HCT116 (cell line): Measurements from ENCODE around the gene WNT9A. TPM values are rescaled to one million over a fixed set of nuclear protein-coding genes. Genes with fewer than 3 reads are reported as not detected.

ENCODE experiments used
- ATAC-seq: fragments of 200-7000 bp; cut with Tn5 transposase; 2 replicates; pipeline ENCODE4 v1.9.1; 2020; ENCODE audit warnings: mild to moderate bottlenecking, moderate library complexity
- BruUV-seq: library from RNA; stranded (reverse); fragments of 400-500 nt; replicated peaks from 2 replicates; lab custom pipeline; 2021; lab: Mats Ljungman, UMichigan
- CTCF ChIA-PET: fragments of 300-600 bp; sonication (Branson Sonifier 250); formaldehyde crosslinking; loops from one replicate; lab custom pipeline; 2021; ENCODE audit warnings: antibody characterized with exemption; lab: Charles Lee
- POLR2A ChIA-PET: fragments of 300-600, 350-600 bp; sonication (Branson Sonifier 250); formaldehyde crosslinking; loops from one replicate; lab custom pipeline; 2021; ENCODE audit warnings: antibody characterized with exemption; lab: Charles Lee
- RAD21 ChIA-PET, 2 experiments: fragments of 300-600 bp; sonication (Branson Sonifier 250); formaldehyde crosslinking; loops; one replicate each; lab custom pipeline; 2023; ENCODE audit warnings: low total read pairs in 2 of 2; ENCODE audit not compliant: uncharacterized antibody in 2 of 2, unreplicated experiment in 2 of 2, low non-redundant PET in 1 of 2; lab: Charles Lee
- DNase-seq: peaks from one replicate; pipeline ENCODE4 v3.0.0-alpha.2; 2010; ENCODE audit warnings: low read depth, low spot score
- H2AFZ ChIP-seq: fragments of 200-600 bp; shearing (Covaris generic), sonication (generic); 2 replicates; pipeline ENCODE4 v1.6.1; 2017; ENCODE audit warnings: low read depth, mixed run types, mixed read lengths, antibody characterized with exemption, low read length; ENCODE audit not compliant: poor library complexity, severe bottlenecking
- H3K27ac ChIP-seq: 2 replicates; pipeline ENCODE4 v1.5.1; 2012; ENCODE audit warnings: low read depth, low read length
- H3K27me3 ChIP-seq: fragments of 200-600 bp; sonication (generic); 2 replicates; pipeline ENCODE4 v1.6.1; 2016; ENCODE audit warnings: mixed run types, low read length, mixed read lengths; ENCODE audit not compliant: insufficient read depth
- H3K36me3 ChIP-seq, 2 experiments: fragments of 200-500 bp in 1 of 2; fragments of 200-600 bp in 1 of 2; sonication (Bioruptor generic) in 1 of 2; sonication (generic) in 1 of 2; 2 replicates each; pipeline versions ENCODE4 v1.5.1 to v1.6.1; 2014 to 2016; ENCODE audit warnings: low read length in 2 of 2, inconsistent platforms in 1 of 2, mixed read lengths in 1 of 2, mixed run types in 1 of 2; ENCODE audit not compliant: insufficient read depth in 2 of 2, control insufficient read depth in 1 of 2
- H3K4me1 ChIP-seq, 2 experiments: fragments of 200-600 bp in 1 of 2; sonication (generic) in 1 of 2; 2 replicates each; pipeline versions ENCODE4 v1.5.1 to v1.6.1; 2012 to 2017; ENCODE audit warnings: low read length in 2 of 2, inconsistent platforms in 1 of 2, mild to moderate bottlenecking in 1 of 2, mixed read lengths in 1 of 2, mixed run types in 1 of 2, moderate library complexity in 1 of 2; ENCODE audit not compliant: insufficient read depth in 2 of 2, control insufficient read depth in 1 of 2
- H3K4me2 ChIP-seq: fragments of 200-600 bp; sonication (generic); 2 replicates; pipeline ENCODE4 v1.6.1; 2017; ENCODE audit warnings: mixed run types, low read length, mixed read lengths
- H3K4me3 ChIP-seq, 2 experiments: fragments of 200-600 bp in 1 of 2; sonication (generic) in 1 of 2; replicated peaks in 1 of 2; 2 replicates each; pipeline ENCODE4 v1.5.1; 2011 to 2016; ENCODE audit warnings: low read length in 2 of 2, control low read depth in 1 of 2, low read depth in 1 of 2, mild to moderate bottlenecking in 1 of 2, mixed read lengths in 1 of 2, mixed run types in 1 of 2
- H3K79me2 ChIP-seq: fragments of 200-600 bp; sonication (generic); 2 replicates; pipeline ENCODE4 v1.6.1; 2017; ENCODE audit warnings: mild to moderate bottlenecking, mixed run types, low read length, moderate library complexity, mixed read lengths; ENCODE audit not compliant: insufficient read depth
- H3K9ac ChIP-seq: fragments of 200-600 bp; sonication (generic); 2 replicates; pipeline ENCODE4 v1.6.1; 2016; ENCODE audit warnings: low read length, mixed read lengths
- H3K9me2 ChIP-seq: fragments of 200-600 bp; sonication (generic), shearing (Covaris generic); 2 replicates; pipeline ENCODE4 v1.6.1; 2017; ENCODE audit warnings: mixed run types, mild to moderate bottlenecking, moderate library complexity; ENCODE audit not compliant: insufficient read depth
- H3K9me3 ChIP-seq, 2 experiments: fragments of 200-500 bp in 1 of 2; fragments of 200-600 bp in 1 of 2; sonication (Bioruptor generic) in 1 of 2; sonication (generic) in 1 of 2; 2 replicates each; pipeline ENCODE4 v1.6.1; 2014 to 2017; ENCODE audit warnings: low read length in 2 of 2, mixed read lengths in 2 of 2, inconsistent platforms in 1 of 2, low read depth in 1 of 2, mild to moderate bottlenecking in 1 of 2, mixed run types in 1 of 2, moderate library complexity in 1 of 2; ENCODE audit not compliant: control insufficient read depth in 1 of 2, insufficient read depth in 1 of 2
- H4K20me1 ChIP-seq: fragments of 200-600 bp; sonication (generic), shearing (Covaris generic); 2 replicates; pipeline ENCODE4 v1.6.1; 2017; ENCODE audit warnings: mixed run types, mild to moderate bottlenecking, moderate library complexity; ENCODE audit not compliant: insufficient read depth
- CBX3 ChIP-seq: IDR thresholded peaks from 2 replicates; pipeline ENCODE4 v1.6.1; 2012; ENCODE audit warnings: low read depth
- CEBPB ChIP-seq: IDR thresholded peaks from 2 replicates; pipeline ENCODE4 v1.6.1; 2012; ENCODE audit warnings: low read depth
- EGR1 ChIP-seq: IDR thresholded peaks from 2 replicates; pipeline ENCODE4 v1.6.1; 2012; ENCODE audit warnings: low read depth
- EZH2 ChIP-seq: fragments of 200-600 bp; sonication (generic); IDR thresholded peaks from 2 replicates; pipeline ENCODE4 v1.6.1; 2017; ENCODE audit warnings: antibody characterized with exemption, mixed run types
- EZH2phosphoT487 ChIP-seq: fragments of 200-600 bp; IDR thresholded peaks from 2 replicates; pipeline ENCODE4 v1.6.1; 2018; ENCODE audit warnings: antibody characterized with exemption, borderline replicate concordance
- MAX ChIP-seq: IDR thresholded peaks from 2 replicates; pipeline ENCODE4 v1.6.1; 2012
- POLR2A ChIP-seq: IDR thresholded peaks from 2 replicates; pipeline ENCODE4 v1.7.0; 2011; ENCODE audit warnings: borderline replicate concordance; ENCODE audit not compliant: insufficient read depth, insufficient read length; ENCODE audit errors: extremely low read depth
- RAD21 ChIP-seq: IDR thresholded peaks from 2 replicates; pipeline ENCODE4 v1.6.1; 2012; ENCODE audit warnings: low read depth, mild to moderate bottlenecking
- REST ChIP-seq: IDR thresholded peaks from 2 replicates; pipeline ENCODE4 v1.6.1; 2012; ENCODE audit warnings: low read depth
- SIN3A ChIP-seq: IDR thresholded peaks from 2 replicates; pipeline ENCODE4 v1.6.1; 2012; ENCODE audit warnings: low read depth
- SP1 ChIP-seq: IDR thresholded peaks from 2 replicates; pipeline ENCODE4 v1.6.1; 2012; ENCODE audit warnings: low read depth
- SRF ChIP-seq: IDR thresholded peaks from 2 replicates; pipeline ENCODE4 v1.6.1; 2012; ENCODE audit warnings: low read depth
- ZFX ChIP-seq: fragments of 450-650 bp; IDR thresholded peaks from 2 replicates; pipeline ENCODE4 v1.6.1; 2017
- intact Hi-C: fragments of 100-400 bp; cut with micrococcal nuclease; formaldehyde crosslinking; loops from 2 replicates; pipeline ENCODE4 v1.10.0; 2022
- total RNA-seq: library from RNA; stranded (reverse); gene quantifications from one replicate; pipeline ENCODE4 v1.2.1, GENCODE V29; 2021; ENCODE audit not compliant: unreplicated experiment

WNT9A gene
- total RNA-seq, 1 experiment from 2014 or later = 5.6 TPM

DNA sequence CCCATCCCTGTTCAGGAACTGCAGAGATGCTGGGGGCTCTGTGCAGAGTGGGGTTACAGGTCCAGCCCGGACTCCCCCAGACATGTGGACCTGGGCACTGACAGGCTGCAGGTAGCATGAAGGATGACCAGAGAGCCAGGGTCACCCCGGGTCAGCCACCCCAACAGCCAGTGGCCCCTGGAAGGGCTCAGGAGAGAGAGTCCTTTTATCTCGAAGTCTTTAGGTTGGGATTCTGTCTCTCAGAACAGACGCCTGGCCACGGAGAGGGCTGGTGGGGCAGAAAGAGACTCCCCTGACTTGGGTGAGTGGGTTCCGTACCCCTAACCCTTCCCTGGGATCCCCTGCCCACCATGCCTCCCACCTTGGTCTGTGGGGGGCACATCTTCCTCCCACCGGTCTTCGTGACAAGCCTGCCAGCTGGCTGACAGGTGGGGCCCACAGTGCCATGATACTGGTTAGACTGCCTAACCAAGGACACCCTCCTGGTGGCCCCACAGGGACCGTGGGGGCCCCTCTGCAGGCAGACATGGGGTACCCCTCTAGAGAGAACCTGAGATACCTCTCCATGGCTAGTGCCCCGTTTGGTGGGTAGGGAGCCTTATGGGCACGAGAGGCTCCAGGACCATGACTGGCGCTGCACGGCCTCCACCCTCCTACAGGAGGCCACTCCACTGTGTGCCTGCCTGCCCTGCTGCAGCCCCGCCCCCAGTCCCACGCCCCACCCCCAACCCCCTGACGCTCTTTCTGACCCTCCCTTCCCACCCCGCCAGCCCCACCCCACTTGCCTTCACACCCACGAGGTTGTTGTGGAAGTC, 24.2 kb downstream of the WNT9A start:
- H3K9ac ChIP-seq = no peak overlapping the region
- no peak overlapping the region for H2AFZ ChIP-seq
- H3K79me2 ChIP-seq = no peaks in the 10 kb centered on the region
- no peaks in the 10 kb centered on the region for H3K9me2 ChIP-seq
- H3K4me2 ChIP-seq = no peak overlapping the region
- RAD21 ChIA-PET = no interaction called here
- CTCF ChIA-PET = no interaction called here
- no peak for TF ChIP-seq SIN3A
- no peak for TF ChIP-seq EGR1
- no peak for TF ChIP-seq CBX3
- TF ChIP-seq CEBPB = no peak
- TF ChIP-seq MAX = no peak
- no peak for TF ChIP-seq RAD21
- TF ChIP-seq SP1 = no peak
- TF ChIP-seq EZH2 = no peak
- TF ChIP-seq POLR2A = no peak
- no peak for TF ChIP-seq EZH2phosphoT487
- TF ChIP-seq REST = no peak
- no peak for TF ChIP-seq ZFX
- no peak for TF ChIP-seq SRF
- H3K36me3 ChIP-seq = no peaks in the 10 kb centered on the region
- intact Hi-C loops = no loop called here
- ATAC-seq = peak; percentile 37
- no peak overlapping the region for H3K4me3 ChIP-seq
- H4K20me1 ChIP-seq = no peaks in the 10 kb centered on the region
- no peaks in the 10 kb centered on the region for H3K9me3 ChIP-seq
- DNase-seq = no peak
- BruUV-seq = no TSS peak
- H3K27me3 ChIP-seq = no peaks in the 10 kb centered on the region
- H3K27ac ChIP-seq = no peak overlapping the region
- H3K4me1 ChIP-seq = no peaks in the 10 kb centered on the region
- POLR2A ChIA-PET = no interaction called here
